Glutamatergic neuron (in vitro differentiated cells): ENCODE results near the gene PTGER2. TPM values are rescaled to one million over a fixed set of nuclear protein-coding genes. Genes with fewer than 3 reads are reported as not detected.

Experiments
- DNase-seq: peaks from one replicate; pipeline ENCODE4 v3.0.0; 2022
- H3K27ac Mint-ChIP-seq: one replicate; pipeline ENCODE4 v1.8.0; 2020; ENCODE audit warnings: mild to moderate bottlenecking, mixed read lengths, inconsistent platforms; ENCODE audit not compliant: unreplicated experiment
- H3K27me3 Mint-ChIP-seq: one replicate; pipeline ENCODE4 v1.8.0; 2020; ENCODE audit warnings: mild to moderate bottlenecking, moderate library complexity, mixed read lengths, inconsistent platforms; ENCODE audit not compliant: unreplicated experiment
- H3K36me3 Mint-ChIP-seq: one replicate; pipeline ENCODE4 v1.8.0; 2020; ENCODE audit warnings: mild to moderate bottlenecking, mixed read lengths, inconsistent platforms; ENCODE audit not compliant: unreplicated experiment
- H3K4me1 Mint-ChIP-seq: one replicate; pipeline ENCODE4 v1.8.0; 2020; ENCODE audit warnings: mild to moderate bottlenecking, low read depth, mixed read lengths, inconsistent platforms; ENCODE audit not compliant: unreplicated experiment
- H3K4me3 Mint-ChIP-seq: one replicate; pipeline ENCODE4 v1.8.0; 2020; ENCODE audit warnings: mild to moderate bottlenecking, mixed read lengths, inconsistent platforms; ENCODE audit not compliant: unreplicated experiment
- H3K9me3 Mint-ChIP-seq: one replicate; pipeline ENCODE4 v1.8.0; 2020; ENCODE audit warnings: mild to moderate bottlenecking, moderate library complexity, mixed read lengths, inconsistent platforms; ENCODE audit not compliant: unreplicated experiment
- CTCF ChIP-seq: fragments of 200-600 bp; sonication (generic); IDR thresholded peaks from one replicate; pipeline ENCODE4 v1.5.0; 2021; ENCODE audit not compliant: partially characterized antibody, unreplicated experiment
- total RNA-seq: library from RNA; stranded (reverse); fragmentation: NEBNext Ultra II Directional; extraction: Animal tissue kit (Norgen Biotek cat#: 25700); gene quantifications from one replicate; pipeline ENCODE4 v1.2.1, GENCODE V29; 2021; ENCODE audit not compliant: unreplicated experiment

Gene PTGER2
- total RNA-seq, 1 donor from 2014 or later = not detected

GRCh38 chr14:52267501-52268278, 46.4 kb upstream of the PTGER2 start, which contains the start of gene PTGDR:
TSS of gene PTGDR (plus strand) at chr14:52267698. CDS start at chr14:52267815, 117 bp downstream.
- Mint-ChIP-seq H3K9me3 (no peaks in the 10 kb centered on the region), H3K4me1 (peaks cover 5% of the 10 kb centered on the region), H3K27me3 (peaks cover 13% of the 10 kb centered on the region), H3K27ac (no peak within 1 kb of the TSS), H3K36me3 (no peaks in the 10 kb centered on the region), H3K4me3 (peak within 1 kb of the TSS; percentile 91)
- peak; percentile 36 for DNase-seq
- TF ChIP-seq CTCF = no peak

- DNase-seq = peak; percentile 52
- peaks cover 5% of the 10 kb centered on the region for H3K4me1 Mint-ChIP-seq
- no peak overlapping the region for H3K27ac Mint-ChIP-seq
- TF ChIP-seq CTCF = no peak
- H3K4me3 Mint-ChIP-seq = peak overlapping the region; percentile 91
- H3K27me3 Mint-ChIP-seq = peaks cover 13% of the 10 kb centered on the region
- no peaks in the 10 kb centered on the region for H3K36me3 Mint-ChIP-seq
- no peaks in the 10 kb centered on the region for H3K9me3 Mint-ChIP-seq
Measured at GRCh38 chr14:52268279-52269061, 45.6 kb upstream of the PTGER2 start.

GRCh38 chr14:52269100-52269499, 45.0 kb upstream of the PTGER2 start:
- Mint-ChIP-seq H3K4me1 (peaks cover 5% of the 10 kb centered on the region), H3K27ac (no peak overlapping the region), H3K4me3 (peak overlapping the region; percentile 91), H3K27me3 (peaks cover 13% of the 10 kb centered on the region), H3K9me3 (no peaks in the 10 kb centered on the region), H3K36me3 (no peaks in the 10 kb centered on the region)
- TF ChIP-seq CTCF = no peak
- DNase-seq = no peak

- no peak overlapping the region for H3K4me3 Mint-ChIP-seq
- H3K36me3 Mint-ChIP-seq = no peaks in the 10 kb centered on the region
- H3K27ac Mint-ChIP-seq = no peak overlapping the region
- H3K9me3 Mint-ChIP-seq = no peaks in the 10 kb centered on the region
- H3K4me1 Mint-ChIP-seq = peaks cover 5% of the 10 kb centered on the region
- TF ChIP-seq CTCF = no peak
- H3K27me3 Mint-ChIP-seq = peaks cover 13% of the 10 kb centered on the region
- DNase-seq = no peak
Measured at GRCh38 chr14:52269982-52270381, 44.1 kb upstream of the PTGER2 start.
